GM21360 (cell line): ENCODE measurements around the gene SCGN.

Experiments used
- ATAC-seq: cut with Tn5 transposase; IDR thresholded peaks from one replicate; pipeline ENCODE4 v1.9.1; 2021; ENCODE audit warnings: mild to moderate bottlenecking, moderate library complexity; ENCODE audit not compliant: unreplicated experiment

The SCGN gene

GRCh38 chr6:25640446-25640845, 11.6 kb upstream of the SCGN start:
- ATAC-seq = no peak

GRCh38 chr6:25640891-25641290, 11.1 kb upstream of the SCGN start:
- no peak for ATAC-seq

DNA sequence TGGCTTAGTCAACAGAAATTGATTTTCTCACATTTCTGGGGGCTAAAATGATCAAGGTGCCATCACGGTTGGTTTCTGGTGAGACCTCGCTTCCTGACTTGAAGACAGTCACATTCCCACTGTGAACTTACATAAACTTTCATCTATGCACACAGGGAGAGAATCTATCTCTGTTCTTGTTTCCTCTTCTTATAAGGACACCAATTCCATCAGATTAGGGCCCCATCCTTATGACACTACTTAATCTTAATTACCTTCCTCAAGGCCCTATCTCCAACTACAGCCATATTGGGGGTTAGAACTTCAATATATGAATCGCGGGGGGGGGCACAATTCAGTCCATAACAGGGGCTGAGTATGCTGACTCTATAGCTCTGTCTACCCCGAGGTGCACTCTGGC, 10.6 kb upstream of the SCGN start:
- no peak for ATAC-seq

- ATAC-seq = no peak
Measured at GRCh38 chr6:25641940-25642666, 9.9 kb upstream of the SCGN start.

DNA sequence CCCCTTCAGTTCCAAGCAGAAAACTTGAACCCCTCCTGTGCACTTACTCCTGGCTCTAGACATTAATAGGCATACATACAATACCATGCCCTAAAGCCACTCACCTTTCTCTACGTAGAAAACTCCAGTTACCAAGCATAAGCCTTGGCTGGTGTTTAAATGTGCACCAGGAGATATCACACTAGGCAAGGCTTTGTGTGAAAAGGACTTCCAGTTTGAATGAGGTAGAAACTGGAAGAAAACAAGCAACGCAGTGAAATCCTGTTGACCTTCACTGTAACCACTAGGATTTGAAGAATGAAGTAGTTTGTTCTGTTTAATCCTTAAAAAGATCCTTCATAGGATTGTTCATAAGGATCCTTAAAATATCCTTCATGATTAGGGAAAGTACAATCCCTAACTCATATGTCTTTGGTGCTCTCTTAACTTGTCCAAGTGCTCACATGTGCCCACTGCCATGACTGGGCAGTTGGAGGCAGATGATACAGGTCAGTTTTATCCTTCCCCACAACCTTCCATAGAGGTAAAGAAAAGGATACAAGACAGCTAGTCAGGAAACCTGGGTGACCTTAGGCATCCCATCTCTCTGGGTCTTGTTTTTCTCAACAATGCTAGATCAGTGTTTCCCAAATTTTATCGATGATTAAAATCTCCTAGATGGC, 9.2 kb upstream of the SCGN start:
- ATAC-seq = no peak

DNA sequence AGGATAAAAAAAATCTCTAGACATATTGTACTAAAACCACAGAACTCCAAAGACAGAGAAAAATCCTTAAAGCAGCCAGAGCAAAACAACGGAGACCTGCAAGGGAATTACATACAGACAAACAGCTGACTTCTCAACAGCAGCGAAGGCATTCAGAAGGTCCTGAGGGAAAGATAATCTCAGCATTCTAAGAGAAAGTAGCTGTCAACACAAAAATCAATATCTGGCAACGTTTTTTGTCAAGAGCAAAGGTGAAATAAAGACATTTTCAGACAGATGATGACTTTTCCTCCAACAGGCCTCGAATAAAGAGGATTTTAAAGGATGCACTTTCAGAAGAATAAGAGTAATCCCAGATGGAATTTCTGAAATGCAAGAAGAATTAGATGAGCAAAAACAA, 6.1 kb upstream of the SCGN start:
- no peak for ATAC-seq

DNA sequence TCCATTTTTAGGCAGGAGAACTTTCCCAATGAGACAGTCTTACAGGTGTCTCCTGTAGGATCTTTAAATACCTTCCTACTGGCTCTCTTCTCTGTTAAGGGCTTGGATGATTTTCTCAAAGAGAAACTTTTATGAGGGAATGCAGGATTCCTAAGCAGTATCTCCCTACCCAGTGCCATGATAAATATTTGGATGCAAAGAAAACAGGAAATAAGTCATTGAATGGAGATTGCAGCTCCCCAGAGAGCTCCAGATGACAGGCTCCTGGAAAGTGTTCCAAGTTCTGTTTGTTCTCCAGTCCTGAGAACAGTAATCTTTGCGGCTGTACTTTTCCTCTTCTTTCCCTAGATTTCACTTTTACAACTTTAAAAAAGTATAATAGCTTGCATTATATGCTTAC, 2.4 kb upstream of the SCGN start:
- no peak for ATAC-seq

GRCh38 chr6:25655723-25656122, 3.7 kb downstream of the SCGN start:
- no peak for ATAC-seq

DNA sequence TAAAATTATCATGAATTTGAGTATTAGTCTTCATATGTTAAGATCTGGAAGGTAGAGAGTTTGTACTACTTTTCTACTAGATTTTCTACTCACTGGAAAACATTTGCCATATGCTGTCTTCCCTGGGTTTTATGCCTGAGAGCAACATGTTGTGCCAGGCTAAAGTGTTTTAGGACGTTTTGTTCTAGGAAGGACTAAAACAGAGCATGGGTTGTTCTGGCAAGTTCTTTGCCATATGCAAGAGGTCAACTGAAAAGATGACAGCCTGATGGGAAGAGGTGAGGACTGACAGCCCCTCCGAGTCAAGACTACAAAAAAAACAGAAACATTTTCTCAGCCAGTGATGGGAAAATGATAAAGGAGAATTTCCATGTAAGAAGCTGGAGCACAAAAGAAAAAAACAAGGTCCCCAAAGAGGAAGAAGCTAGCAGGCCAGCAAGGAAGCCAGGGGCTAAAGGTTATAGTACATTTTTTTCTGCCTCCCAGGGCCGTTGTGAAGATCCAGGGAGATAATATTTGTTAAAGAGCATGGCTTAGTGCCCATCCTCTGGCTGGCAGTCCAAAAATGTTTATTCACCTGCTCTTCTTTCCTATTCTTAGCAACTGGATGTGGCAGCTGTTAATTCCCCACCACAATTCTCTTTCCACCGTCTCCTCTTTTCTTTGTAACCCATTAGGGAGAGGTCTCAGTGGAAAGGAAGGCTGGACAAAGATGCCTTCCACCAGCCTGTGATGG, 7.8 kb downstream of the SCGN start:
- no peak for ATAC-seq

DNA sequence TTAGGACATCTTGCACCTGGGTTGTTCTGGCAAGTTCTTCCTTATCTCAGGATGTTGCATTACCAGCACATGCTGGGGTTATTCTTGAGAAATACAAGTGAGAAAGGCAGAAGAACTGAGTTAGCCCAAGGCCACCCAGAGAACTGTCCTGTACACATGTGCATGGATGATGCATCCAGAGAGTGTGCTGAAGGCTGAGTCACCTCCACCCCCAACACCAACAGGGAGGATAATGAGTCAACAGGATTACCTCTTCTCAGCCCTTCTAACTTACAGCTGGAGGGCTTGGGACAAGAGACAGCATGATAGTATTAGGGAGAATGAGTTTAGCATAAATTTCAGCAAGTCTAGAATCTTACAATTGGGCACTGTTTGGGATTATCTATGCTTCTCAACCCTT, 8.5 kb downstream of the SCGN start:
- no peak for ATAC-seq

DNA sequence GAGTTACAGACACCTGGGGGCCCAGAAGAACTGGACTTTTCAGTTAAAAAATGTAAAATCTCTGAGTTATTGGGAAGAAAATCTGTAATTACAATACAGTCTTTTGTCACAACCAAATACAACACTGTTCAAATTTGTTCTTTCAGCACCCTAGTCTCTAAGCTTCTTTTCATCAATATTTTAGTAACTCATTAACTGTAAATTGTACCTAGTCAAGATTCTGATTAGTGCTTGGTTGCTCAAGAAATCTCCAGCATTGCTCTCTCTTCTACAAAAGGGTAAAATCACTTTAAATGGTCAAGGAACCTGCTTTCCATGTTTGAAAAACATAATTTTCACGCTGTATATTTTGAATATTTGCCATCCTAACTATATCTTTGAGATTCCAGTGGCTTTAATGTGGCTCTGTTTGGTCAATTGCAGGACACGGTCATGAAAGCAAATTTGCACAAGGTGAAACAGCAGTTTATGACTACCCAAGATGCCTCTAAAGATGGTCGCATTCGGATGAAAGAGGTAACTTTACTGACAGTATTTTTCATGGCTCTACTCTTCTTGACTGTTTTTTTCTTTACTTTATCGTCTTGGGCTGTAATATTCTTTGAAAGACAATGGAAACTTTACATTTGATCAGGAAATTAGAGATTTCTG, 9.2 kb downstream of the SCGN start:
- ATAC-seq = no peak

GRCh38 chr6:25665455-25665854, 13.4 kb downstream of the SCGN start:
- no peak for ATAC-seq

DNA sequence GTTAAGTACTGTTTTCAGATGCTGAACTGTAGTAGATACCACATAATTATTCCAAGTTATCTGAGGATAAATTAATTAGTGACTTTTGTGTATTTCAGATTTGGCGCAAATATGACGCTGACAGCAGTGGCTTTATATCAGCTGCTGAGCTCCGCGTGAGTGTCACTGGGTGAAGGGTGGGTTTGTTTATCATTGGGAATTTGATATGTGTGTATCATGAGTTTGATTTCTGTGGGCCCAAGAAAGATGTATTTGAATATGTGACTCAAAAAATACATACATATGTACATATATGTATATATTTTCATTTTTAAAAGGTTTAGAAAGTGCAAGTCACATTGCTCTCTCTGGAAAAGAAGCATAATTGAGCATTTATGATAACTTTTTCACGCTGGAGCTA, 17.4 kb downstream of the SCGN start:
- ATAC-seq = no peak

- ATAC-seq = no peak
Measured at GRCh38 chr6:25670208-25670607, 18.2 kb downstream of the SCGN start.

DNA sequence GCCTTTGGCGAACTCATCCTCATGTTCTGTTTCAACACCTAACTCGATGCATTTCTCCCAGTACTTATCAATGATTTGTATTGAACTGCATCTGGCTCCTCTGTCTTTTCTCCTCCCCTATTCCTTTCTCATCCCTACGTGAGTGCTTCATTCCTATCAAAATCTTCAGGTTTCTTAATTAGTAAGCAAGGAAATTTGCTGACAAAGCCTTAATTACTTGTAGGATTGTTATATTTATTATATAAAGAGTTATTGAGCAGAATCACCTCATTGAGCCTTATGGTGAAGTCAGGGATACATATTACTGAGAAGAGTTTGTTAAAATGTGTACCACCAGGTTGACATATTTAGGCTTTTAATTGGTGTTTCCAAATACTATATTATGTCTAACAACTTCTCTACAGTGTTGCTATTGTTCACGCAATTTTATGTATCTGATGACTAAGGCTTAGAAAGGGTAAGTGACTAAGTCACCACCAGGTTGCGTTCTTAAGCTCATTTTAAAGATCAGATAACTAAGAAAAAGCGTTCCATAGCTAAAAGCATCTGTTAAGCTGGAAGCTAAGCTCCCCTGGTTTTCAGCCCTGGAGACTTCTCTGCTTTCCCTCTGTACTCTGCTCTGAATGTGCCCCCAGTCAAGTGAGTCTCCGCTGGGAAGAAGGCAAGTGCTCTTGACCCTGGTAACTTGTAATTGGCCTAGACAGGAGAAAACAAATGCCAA, 18.9 kb downstream of the SCGN start:
- no peak for ATAC-seq

GRCh38 chr6:25671652-25672051, 19.6 kb downstream of the SCGN start:
- ATAC-seq = no peak

GRCh38 chr6:25675167-25675566, 23.2 kb downstream of the SCGN start:
- ATAC-seq = no peak

DNA sequence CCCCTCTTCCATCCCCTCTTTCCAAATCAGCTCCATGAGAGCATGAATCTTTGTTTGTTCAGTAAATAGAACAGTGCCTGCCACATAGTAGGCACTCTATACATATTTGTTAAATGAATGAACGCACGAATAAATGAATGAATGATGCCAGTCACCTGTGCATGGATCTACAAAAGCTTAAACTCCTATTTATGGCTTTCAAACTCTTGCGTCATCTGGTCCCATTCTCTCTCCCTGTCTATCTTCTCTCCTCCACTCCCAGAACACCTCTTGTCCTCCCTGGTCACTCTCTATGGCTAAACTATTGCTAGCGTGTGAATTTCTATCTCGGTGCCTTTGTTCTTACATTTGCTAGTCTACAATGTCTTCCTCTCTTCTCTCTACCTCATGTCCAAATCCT, 24.8 kb downstream of the SCGN start:
- no peak for ATAC-seq

DNA sequence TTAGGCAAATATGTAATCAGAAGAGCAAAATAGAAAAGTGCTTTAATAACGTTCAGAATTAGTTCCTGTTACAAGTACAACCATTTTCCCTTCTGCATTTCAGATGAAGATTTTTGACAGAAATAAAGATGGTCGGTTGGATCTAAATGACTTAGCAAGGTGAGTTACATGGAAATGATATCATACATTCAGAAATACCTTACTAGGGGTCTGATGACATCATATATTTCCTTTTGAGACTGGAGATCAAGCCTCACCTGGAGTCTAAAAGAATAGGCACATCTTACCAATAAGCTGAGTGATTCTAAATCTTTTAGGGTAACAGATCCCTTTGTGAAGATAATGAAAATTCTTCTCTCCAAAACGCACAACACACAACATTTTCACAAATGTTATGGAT, 29.8 kb downstream of the SCGN start:
- ATAC-seq = no peak

DNA sequence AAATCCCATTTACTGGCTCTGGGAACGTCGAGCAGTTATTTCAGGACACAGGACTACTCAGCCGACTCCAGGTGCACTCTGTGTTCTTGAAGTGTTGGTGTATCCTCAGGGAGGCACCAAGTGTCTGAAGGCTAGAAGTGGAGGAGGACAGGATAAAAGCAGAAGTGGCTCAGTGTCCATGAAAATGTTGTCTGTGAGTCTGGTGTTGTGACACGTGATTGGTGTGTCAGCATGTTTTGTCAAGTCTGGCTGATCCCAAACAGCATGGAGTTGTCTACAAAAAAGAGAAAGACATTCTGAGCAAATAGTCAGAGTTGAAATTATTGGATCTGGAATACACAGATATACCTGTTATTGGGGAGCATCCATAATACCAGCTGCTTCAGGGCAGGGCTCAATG, 30.3 kb downstream of the SCGN start:
- ATAC-seq = no peak

DNA sequence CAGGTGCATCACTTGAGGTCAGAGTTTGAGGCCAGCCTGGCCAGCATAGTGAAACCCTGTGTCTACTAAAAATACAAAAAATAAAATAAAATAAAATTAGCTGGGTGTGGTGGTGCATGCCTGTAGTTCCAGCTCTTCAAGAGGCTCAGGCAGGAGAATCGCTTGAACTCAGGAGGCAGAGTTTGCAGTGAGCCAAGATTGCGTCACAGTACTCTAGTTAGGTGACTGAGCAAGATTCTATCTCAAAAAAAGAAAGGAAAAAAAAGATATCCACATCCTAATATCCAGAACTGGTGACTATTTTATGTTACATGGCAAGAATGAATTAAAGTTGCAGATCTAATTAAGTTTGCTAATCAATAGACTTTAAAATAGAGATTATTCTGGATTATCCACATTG, 32.5 kb downstream of the SCGN start:
- no peak for ATAC-seq
